Measurements from ENCODE around the gene RAD51.

RAD51 gene

DNA sequence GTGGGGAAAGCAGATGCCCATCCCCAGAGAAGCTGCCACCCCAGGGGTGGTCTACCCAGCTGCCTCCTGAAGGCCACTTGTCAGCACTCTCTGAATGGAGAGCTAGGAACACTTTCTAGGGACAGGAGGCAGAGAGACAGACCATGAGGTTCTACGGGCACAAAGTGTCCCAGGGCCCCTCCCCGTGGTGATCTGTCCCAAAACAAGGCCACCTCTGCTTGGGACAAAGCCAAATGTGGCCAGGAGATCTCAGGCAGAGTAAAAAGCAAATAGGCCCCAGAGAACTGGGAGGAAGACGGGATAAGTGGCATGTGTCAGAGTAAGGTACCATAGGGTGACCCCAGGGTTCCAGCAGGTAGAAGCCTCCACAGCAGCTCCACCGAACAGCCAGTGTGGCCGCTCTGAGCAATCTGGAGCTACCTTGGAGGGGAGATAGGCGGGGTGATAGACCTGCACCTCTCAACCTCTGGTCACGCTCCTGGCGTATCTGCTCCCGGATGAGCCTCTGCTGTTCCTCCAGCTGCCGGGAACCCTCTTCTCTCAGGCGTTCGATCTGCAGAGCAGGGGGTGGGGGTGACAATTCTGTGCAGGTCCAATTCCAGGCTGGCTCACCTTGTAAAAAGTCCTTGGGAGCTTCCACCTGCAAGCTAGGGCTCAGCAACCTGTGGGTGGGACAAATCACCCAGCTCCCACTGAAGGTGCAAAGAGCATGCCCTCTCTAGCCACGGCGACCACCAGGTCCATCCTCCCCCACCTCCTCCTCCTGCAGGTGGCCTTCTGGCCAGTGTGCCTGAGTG, 81.0 kb downstream of the RAD51 start:
- peaks cover 11% of the 10 kb centered on the region for H3K4me1 Mint-ChIP-seq
- no peak overlapping the region for H3K27ac Mint-ChIP-seq
- no peak overlapping the region for H3K4me3 Mint-ChIP-seq
- H3K36me3 Mint-ChIP-seq, result peaks cover 8% of the 10 kb centered on the region
- no peaks in the 10 kb centered on the region for H3K9me3 Mint-ChIP-seq
- H3K27me3 Mint-ChIP-seq, result no peaks in the 10 kb centered on the region

DNA sequence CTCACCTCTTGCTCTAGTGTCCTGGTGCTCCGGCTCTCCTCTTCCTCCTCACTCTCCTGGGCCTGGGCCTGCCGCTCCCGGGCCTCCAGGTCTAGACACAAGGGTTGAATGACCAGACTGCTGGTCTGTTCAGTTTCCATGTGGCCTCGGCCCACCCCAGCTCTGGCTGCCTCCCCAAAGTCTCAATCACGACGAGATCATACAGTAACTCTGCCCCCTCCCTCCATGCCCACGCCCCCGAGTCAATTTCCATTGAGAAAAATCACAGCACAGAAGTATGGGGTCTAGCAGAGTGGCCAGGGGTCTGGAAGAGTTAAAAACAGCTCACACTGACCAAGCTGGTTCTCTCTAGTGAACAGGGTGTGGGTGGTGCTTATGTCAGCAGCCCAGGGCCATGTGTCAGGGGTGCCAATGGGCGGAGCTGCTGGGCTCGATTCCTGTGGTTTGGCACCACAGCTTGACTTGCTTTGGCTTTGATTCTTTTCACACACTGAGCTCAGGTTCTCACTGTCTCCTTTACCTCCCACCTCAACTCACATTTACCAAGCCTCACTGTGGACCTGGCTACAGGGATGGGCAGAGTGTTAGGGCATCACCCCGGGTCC, 81.7 kb downstream of the RAD51 start:
- peak overlapping the region; percentile 51 for H3K27ac Mint-ChIP-seq
- H3K27me3 Mint-ChIP-seq, result no peaks in the 10 kb centered on the region
- peaks cover 7% of the 10 kb centered on the region for H3K4me1 Mint-ChIP-seq
- H3K4me3 Mint-ChIP-seq, result peak overlapping the region; percentile 52
- H3K36me3 Mint-ChIP-seq, result peaks cover 8% of the 10 kb centered on the region
- H3K9me3 Mint-ChIP-seq, result no peaks in the 10 kb centered on the region

All from activated naive CD4-positive, alpha-beta T cell treated with anti-CD3 and anti-CD28 coated beads, Interleukin-2, amount 50 U/mL, for 24 hours (primary cell).